Stimulated activated naive B cell treated with anti-CD40 and anti-IgM and Interleukin-4, amounts not matched to agents 10 μg/mL and 1 μg/mL and 100 μg/mL, for 72 hours (primary cell): ENCODE measurements around the gene ROBO3.
A peak's percentile ranks its signal among the peaks of the same experiment; 100 is the strongest.

Experiments
- ATAC-seq, 2 donors: fragments of 150-1000 bp; cut with Tn5 transposase; replicated peaks; 2 replicates each; pipeline ENCODE4 v1.10.0; 2021; ENCODE audit warnings: moderate library complexity in 1 of 2
- DNase-seq: peaks from one replicate; pipeline ENCODE4 v3.0.0; 2021
- H3K27ac Mint-ChIP-seq: one replicate; pipeline ENCODE4 v1.8.0; 2022; ENCODE audit warnings: mild to moderate bottlenecking, mixed read lengths
- H3K27me3 Mint-ChIP-seq, 2 donors: one replicate each; pipeline ENCODE4 v1.8.0; 2022; ENCODE audit warnings: mixed read lengths in 2 of 2
- H3K36me3 Mint-ChIP-seq, 2 donors: one replicate each; pipeline ENCODE4 v1.8.0; 2022; ENCODE audit warnings: mixed read lengths in 2 of 2, mild to moderate bottlenecking in 1 of 2
- H3K4me1 Mint-ChIP-seq, 2 donors: one replicate each; pipeline ENCODE4 v1.8.0; 2022; ENCODE audit warnings: mixed read lengths in 2 of 2, mild to moderate bottlenecking in 1 of 2
- H3K4me3 Mint-ChIP-seq, 2 donors: one replicate each; pipeline ENCODE4 v1.8.0; 2022; ENCODE audit warnings: mild to moderate bottlenecking in 2 of 2, mixed read lengths in 2 of 2, moderate library complexity in 1 of 2
- H3K9me3 Mint-ChIP-seq, 2 donors: one replicate each; pipeline ENCODE4 v1.8.0; 2022; ENCODE audit warnings: mixed read lengths in 2 of 2, mild to moderate bottlenecking in 1 of 2

Gene ROBO3

GRCh38 chr11:124886978-124887666 is 21.9 kb downstream of the ROBO3 start:
- no peak for DNase-seq
- Mint-ChIP-seq H3K27ac (no peak overlapping the region), H3K4me3 (no peak overlapping the region), H3K4me1 (no peaks in the 10 kb centered on the region), H3K9me3 (no peaks in the 10 kb centered on the region), H3K36me3 (no peaks in the 10 kb centered on the region), H3K27me3 (peaks cover 32 to 39% of the 10 kb centered on the region in 2 donors)
- ATAC-seq, result no peak

GRCh38 chr11:124887667-124888013 is 22.4 kb downstream of the ROBO3 start:
- Mint-ChIP-seq H3K4me1 (no peaks in the 10 kb centered on the region), H3K4me3 (no peak overlapping the region), H3K27ac (no peak overlapping the region), H3K36me3 (no peaks in the 10 kb centered on the region), H3K9me3 (no peaks in the 10 kb centered on the region), H3K27me3 (peaks cover 32 to 44% of the 10 kb centered on the region in 2 donors)
- ATAC-seq (no peak), DNase-seq (no peak)

GRCh38 chr11:124889191-124890091 is 24.2 kb downstream of the ROBO3 start:
- no peaks in the 10 kb centered on the region for H3K36me3 Mint-ChIP-seq
- DNase-seq, result no peak
- H3K4me3 Mint-ChIP-seq, result no peak overlapping the region
- H3K4me1 Mint-ChIP-seq, result no peaks in the 10 kb centered on the region
- no peak overlapping the region for H3K27ac Mint-ChIP-seq
- no peaks in the 10 kb centered on the region for H3K9me3 Mint-ChIP-seq
- peaks cover 25 to 37% of the 10 kb centered on the region in 2 donors for H3K27me3 Mint-ChIP-seq
- no peak for ATAC-seq

GRCh38 chr11:124890151-124890550 is 24.9 kb downstream of the ROBO3 start:
- no peaks in the 10 kb centered on the region for H3K9me3 Mint-ChIP-seq
- no peaks in the 10 kb centered on the region for H3K4me1 Mint-ChIP-seq
- H3K4me3 Mint-ChIP-seq, result no peak overlapping the region
- H3K27me3 Mint-ChIP-seq, result peaks cover 28 to 34% of the 10 kb centered on the region in 2 donors
- H3K27ac Mint-ChIP-seq, result no peak overlapping the region
- no peaks in the 10 kb centered on the region for H3K36me3 Mint-ChIP-seq
- no peak for DNase-seq
- no peak for ATAC-seq

GRCh38 chr11:124890683-124891372 is 25.6 kb downstream of the ROBO3 start:
- Mint-ChIP-seq H3K36me3 (no peaks in the 10 kb centered on the region), H3K27me3 (peaks cover 23 to 28% of the 10 kb centered on the region in 2 donors), H3K9me3 (no peaks in the 10 kb centered on the region), H3K4me3 (no peak overlapping the region), H3K4me1 (no peaks in the 10 kb centered on the region), H3K27ac (no peak overlapping the region)
- DNase-seq, result no peak
- ATAC-seq, result no peak

GRCh38 chr11:124891373-124891861 is 26.2 kb downstream of the ROBO3 start:
- Mint-ChIP-seq H3K9me3 (no peaks in the 10 kb centered on the region), H3K27ac (no peak overlapping the region), H3K27me3 (peaks cover 25 to 30% of the 10 kb centered on the region in 2 donors), H3K36me3 (no peaks in the 10 kb centered on the region), H3K4me3 (no peak overlapping the region), H3K4me1 (no peaks in the 10 kb centered on the region)
- no peak for ATAC-seq
- DNase-seq, result no peak

- Mint-ChIP-seq H3K4me3 (no peak overlapping the region), H3K27ac (no peak overlapping the region), H3K27me3 (peaks cover 25 to 26% of the 10 kb centered on the region in 2 donors), H3K9me3 (no peaks in the 10 kb centered on the region), H3K4me1 (no peaks in the 10 kb centered on the region), H3K36me3 (no peaks in the 10 kb centered on the region)
- DNase-seq (no peak), ATAC-seq (no peak)
Observed at GRCh38 chr11:124892146-124892545, 26.9 kb downstream of the ROBO3 start.

GRCh38 chr11:124892750-124893454 is 27.7 kb downstream of the ROBO3 start:
- Mint-ChIP-seq H3K36me3 (no peaks in the 10 kb centered on the region), H3K9me3 (no peaks in the 10 kb centered on the region), H3K27me3 (peaks cover 29 to 31% of the 10 kb centered on the region in 2 donors), H3K27ac (peak overlapping the region; percentile 2), H3K4me3 (no peak overlapping the region), H3K4me1 (peaks cover 0 to 2% of the 10 kb centered on the region in 2 donors)
- DNase-seq, result no peak
- ATAC-seq, result no peak

GRCh38 chr11:124893781-124894401 is 28.7 kb downstream of the ROBO3 start:
- Mint-ChIP-seq H3K9me3 (no peaks in the 10 kb centered on the region), H3K27me3 (peaks cover 24 to 26% of the 10 kb centered on the region in 2 donors), H3K36me3 (no peaks in the 10 kb centered on the region), H3K4me3 (no peak overlapping the region), H3K27ac (no peak overlapping the region), H3K4me1 (peaks cover 0 to 2% of the 10 kb centered on the region in 2 donors)
- DNase-seq (no peak), ATAC-seq (no peak)

GRCh38 chr11:124894606-124895430 is 29.6 kb downstream of the ROBO3 start:
- H3K4me1 Mint-ChIP-seq, result peaks cover 0 to 2% of the 10 kb centered on the region in 2 donors
- ATAC-seq (no peak), DNase-seq (no peak)
- no peaks in the 10 kb centered on the region for H3K36me3 Mint-ChIP-seq
- H3K9me3 Mint-ChIP-seq, result no peaks in the 10 kb centered on the region
- H3K27me3 Mint-ChIP-seq, result peaks cover 31 to 33% of the 10 kb centered on the region in 2 donors
- H3K27ac Mint-ChIP-seq, result no peak overlapping the region
- no peak overlapping the region for H3K4me3 Mint-ChIP-seq

- Mint-ChIP-seq H3K27ac (no peak overlapping the region), H3K27me3 (peaks cover 32 to 35% of the 10 kb centered on the region in 2 donors), H3K4me3 (no peak overlapping the region), H3K36me3 (no peaks in the 10 kb centered on the region), H3K9me3 (no peaks in the 10 kb centered on the region), H3K4me1 (peaks cover 0 to 2% of the 10 kb centered on the region in 2 donors)
- DNase-seq (no peak), ATAC-seq (no peak)
Observed at GRCh38 chr11:124895471-124895971, 30.3 kb downstream of the ROBO3 start.

- H3K9me3 Mint-ChIP-seq, result no peaks in the 10 kb centered on the region
- H3K36me3 Mint-ChIP-seq, result no peaks in the 10 kb centered on the region
- ATAC-seq (no peak), DNase-seq (no peak)
- H3K4me1 Mint-ChIP-seq, result peaks cover 0 to 2% of the 10 kb centered on the region in 2 donors
- no peak overlapping the region for H3K27ac Mint-ChIP-seq
- H3K27me3 Mint-ChIP-seq, result peaks cover 39 to 40% of the 10 kb centered on the region in 2 donors
- no peak overlapping the region for H3K4me3 Mint-ChIP-seq
Observed at GRCh38 chr11:124896071-124896750, 31.0 kb downstream of the ROBO3 start.
